GM12878 (cell line): ENCODE results near the gene ATAD2B. TPM values are rescaled to one million over a fixed set of nuclear protein-coding genes. Genes with fewer than 3 reads are reported as not detected.

Experiments
- ATAC-seq: fragments of 200-7000 bp; cut with Tn5 transposase; 3 replicates; pipeline ENCODE4 v1.9.1; 2020; ENCODE audit warnings: mild to moderate bottlenecking, moderate library complexity
- BruUV-seq: library from RNA; stranded (reverse); fragments of 400-500 nt; replicated peaks from 2 replicates; lab custom pipeline; 2021; lab: Mats Ljungman, UMichigan
- CTCF ChIA-PET: fragments of 300-600 bp; sonication (Branson Sonifier 250); formaldehyde crosslinking; extraction: SDS; loops from one replicate; lab custom pipeline; 2021; ENCODE audit warnings: inconsistent platforms; lab: Yijun Ruan, JAX
- POLR2A ChIA-PET: fragments of 350-600 bp; formaldehyde crosslinking; extraction: SDS; loops from one replicate; lab custom pipeline; 2021; ENCODE audit warnings: inconsistent platforms; lab: Charles Lee
- RAD21 ChIA-PET: fragments of 300-600 bp; sonication (Branson Sonifier 250); formaldehyde crosslinking; loops from one replicate; lab custom pipeline; 2023; ENCODE audit warnings: antibody characterized with exemption; ENCODE audit not compliant: unreplicated experiment; lab: Charles Lee
- SMC1A ChIA-PET: fragments of 300-600 bp; sonication (Branson Sonifier 250); formaldehyde crosslinking; loops from one replicate; lab custom pipeline; 2023; ENCODE audit not compliant: unreplicated experiment, uncharacterized antibody; lab: Charles Lee
- DNase-seq: peaks from one replicate; pipeline ENCODE4 v3.0.0-alpha.2; 2011; ENCODE audit warnings: low read depth, low spot score
- FAIRE-seq: peaks from 3 replicates; lab custom pipeline; 2011; peaks lifted over from hg19 to GRCh38; lab: Jason Lieb, UNC
- H2AFZ ChIP-seq: 2 replicates; pipeline ENCODE4 v1.6.0; 2011; ENCODE audit warnings: low read depth, low read length, control low read depth; ENCODE audit not compliant: control insufficient read depth
- H3K27ac ChIP-seq: 2 replicates; pipeline ENCODE4 v1.5.1; 2011; ENCODE audit warnings: control low read depth; ENCODE audit not compliant: control insufficient read depth, insufficient read depth
- H3K27me3 ChIP-seq, 2 experiments: replicated peaks in 1 of 2; 2 replicates each; pipeline versions ENCODE4 v1.6.0 to v1.6.1; 2011; ENCODE audit warnings: low read length in 1 of 2; ENCODE audit not compliant: control insufficient read depth in 2 of 2, insufficient read depth in 2 of 2
- H3K36me3 ChIP-seq, 2 experiments: 2 replicates each; pipeline ENCODE4 v1.5.1; 2011; ENCODE audit warnings: low read length in 1 of 2; ENCODE audit not compliant: control insufficient read depth in 2 of 2, insufficient read depth in 2 of 2
- H3K4me1 ChIP-seq: 2 replicates; pipeline ENCODE4 v1.6.1; 2011; ENCODE audit warnings: mild to moderate bottlenecking, low read length, moderate library complexity, mixed read lengths; ENCODE audit not compliant: control insufficient read depth, insufficient read depth
- H3K4me2 ChIP-seq: 2 replicates; pipeline ENCODE4 v1.6.0; 2011; ENCODE audit warnings: control low read depth; ENCODE audit not compliant: control insufficient read depth, insufficient read depth
- H3K4me3 ChIP-seq: fragments of 200-600 bp; sonication (generic); 2 replicates; pipeline ENCODE4 v1.5.1; 2016
- H3K79me2 ChIP-seq: 2 replicates; pipeline ENCODE4 v1.6.0; 2011; ENCODE audit warnings: low read length; ENCODE audit not compliant: control insufficient read depth, insufficient read depth
- H3K9ac ChIP-seq: 2 replicates; pipeline ENCODE4 v1.8.0; 2011; ENCODE audit warnings: low read length, control low read depth, mixed read lengths; ENCODE audit not compliant: control insufficient read depth, insufficient read depth
- H3K9me3 ChIP-seq: replicated peaks from 3 replicates; pipeline ENCODE4 v1.5.1; 2011; ENCODE audit warnings: mild to moderate bottlenecking, low read length; ENCODE audit not compliant: control insufficient read depth, insufficient read depth
- H4K20me1 ChIP-seq: 2 replicates; pipeline ENCODE4 v1.6.0; 2011; ENCODE audit not compliant: control insufficient read depth, insufficient read depth
- BMI1 ChIP-seq: fragments of 450-650 bp; IDR thresholded peaks from 2 replicates; pipeline ENCODE4 v1.6.1; 2016; ENCODE audit warnings: mild to moderate bottlenecking, moderate library complexity, borderline replicate concordance
- CEBPZ ChIP-seq: fragments of 150-350 bp; IDR thresholded peaks from 2 replicates; pipeline ENCODE4 v1.6.1; 2016; ENCODE audit warnings: low read depth, low read length
- CHD4 ChIP-seq: fragments of 200-600 bp; sonication (generic); IDR thresholded peaks from 2 replicates; pipeline ENCODE4 v1.6.1; 2016; ENCODE audit warnings: mild to moderate bottlenecking
- E2F4 ChIP-seq: IDR thresholded peaks from 2 replicates; pipeline ENCODE4 v1.6.1; 2012; ENCODE audit warnings: low read depth, low read length, improper control_type of control experiment
- IKZF1 ChIP-seq: fragments of 450-650 bp; conservative IDR thresholded peaks from 2 replicates; pipeline ENCODE4 v1.6.1; 2017; ENCODE audit warnings: antibody characterized with exemption, mild to moderate bottlenecking
- MEF2A ChIP-seq: IDR thresholded peaks from 2 replicates; pipeline ENCODE4 v1.6.1; 2011; ENCODE audit warnings: low read depth, mild to moderate bottlenecking, low read length, moderate library complexity; ENCODE audit not compliant: insufficient read depth
- MLLT1 ChIP-seq: fragments of 450-650 bp; IDR thresholded peaks from 2 replicates; pipeline ENCODE4 v1.6.1; 2016; ENCODE audit warnings: mild to moderate bottlenecking
- NFYB ChIP-seq: IDR thresholded peaks from 2 replicates; pipeline ENCODE4 v1.6.1; 2011; ENCODE audit warnings: low read depth, mild to moderate bottlenecking, low read length, improper control_type of control experiment, moderate library complexity; ENCODE audit not compliant: insufficient read depth
- NKRF ChIP-seq: fragments of 450-650 bp; conservative IDR thresholded peaks from 2 replicates; pipeline ENCODE4 v1.6.1; 2017; ENCODE audit warnings: mild to moderate bottlenecking, moderate library complexity
- NR2C2 ChIP-seq: IDR thresholded peaks from 2 replicates; pipeline ENCODE4 v1.6.1; 2011; ENCODE audit warnings: borderline replicate concordance, low read depth; ENCODE audit not compliant: control insufficient read depth, insufficient read length
- NRF1 ChIP-seq: conservative IDR thresholded peaks from 2 replicates; pipeline ENCODE4 v1.6.1; 2011; ENCODE audit warnings: mild to moderate bottlenecking, low read depth, low read length, improper control_type of control experiment
- POLR2A ChIP-seq: IDR thresholded peaks from 2 replicates; pipeline ENCODE4 v1.6.1; 2011; ENCODE audit warnings: low read depth, mild to moderate bottlenecking, low read length
- RAD51 ChIP-seq: fragments of 450-650 bp; IDR thresholded peaks from 2 replicates; pipeline ENCODE4 v1.6.1; 2016; ENCODE audit warnings: moderate library complexity, mild to moderate bottlenecking, inconsistent platforms
- TAF1 ChIP-seq: IDR thresholded peaks from 2 replicates; pipeline ENCODE4 v1.6.1; 2011; ENCODE audit warnings: mild to moderate bottlenecking, low read depth, low read length, borderline replicate concordance
- WRNIP1 ChIP-seq: IDR thresholded peaks from 2 replicates; pipeline ENCODE4 v1.6.1; 2011; ENCODE audit warnings: low read depth, low read length, improper control_type of control experiment, borderline replicate concordance
- YY1 ChIP-seq: IDR thresholded peaks from 2 replicates; pipeline ENCODE4 v1.6.1; 2011; ENCODE audit warnings: low read depth, mild to moderate bottlenecking, low read length
- ZNF217 ChIP-seq: fragments of 450-650 bp; IDR thresholded peaks from 2 replicates; pipeline ENCODE4 v1.6.1; 2017; ENCODE audit warnings: antibody characterized with exemption, mild to moderate bottlenecking
- ZZZ3 ChIP-seq: IDR thresholded peaks from 2 replicates; pipeline ENCODE4 v1.6.1; 2011; ENCODE audit warnings: low read depth; ENCODE audit not compliant: control insufficient read depth, insufficient read length
- in situ Hi-C: fragments of 300-500 bp; cut with MboI; formaldehyde crosslinking; loops from 9 replicates; pipeline ENCODE4 v1.14.3; 2018; ENCODE audit warnings: mixed read lengths
- intact Hi-C: fragments of 100-400 bp; cut with micrococcal nuclease; formaldehyde crosslinking; loops from one replicate; pipeline ENCODE4 v1.14.2; 2022; ENCODE audit not compliant: unreplicated experiment
- polyA plus RNA-seq, 11 experiments: library from polyadenylated mRNA; depleted of rRNA in 4 of 11; unstranded in 6 of 11; stranded (reverse) in 5 of 11; fragments of >200 nt; fragmentation: Nextera tagmentation in 4 of 11; fragmentation: Illumina TruSeq in 1 of 11; extraction: Ambion mirVana in 4 of 11; extraction: Trizol in 1 of 11; gene quantifications; 1 replicate in 1 of 11; 2 replicates in 10 of 11; pipeline versions ENCODE4 v1.2.1 to v1.2.3, GENCODE V29; 2011 to 2016; ENCODE audit warnings: inconsistent platforms in 2 of 11, missing spikeins in 2 of 11, low read depth in 1 of 11
- total RNA-seq, 4 experiments: library from RNA; depleted of rRNA in 3 of 4; stranded (reverse); fragments of >200 nt in 3 of 4; fragmentation: Illumina TruSeq in 1 of 4; extraction: Trizol in 1 of 4; gene quantifications; 2 replicates each; pipeline versions ENCODE4 v1.2.1 to v1.2.3, GENCODE V29; 2013 to 2021

Gene ATAD2B
- total and polyA plus RNA-seq, 10 of the 15 experiments (the other 5 are each of a cell fraction or from before 2014, with no cell fraction given), result 3.6 to 29.9 (median 16.8) TPM

GRCh38 chr2:23793476-23793875 is 133.4 kb downstream of the ATAD2B start (continued):
- no peak for TF ChIP-seq MLLT1

- no peak overlapping the region for H2AFZ ChIP-seq
- ChIA-PET RAD21 (no interaction called here), CTCF (no interaction called here), SMC1A (no interaction called here), POLR2A (no interaction called here)
- ATAC-seq, result no peak
- H3K36me3 ChIP-seq, result peaks cover 0 to 11% of the 10 kb centered on the region in 2 experiments; a peak in 2 of 4 replicates
- H3K79me2 ChIP-seq, result no peaks in the 10 kb centered on the region
- no peak for FAIRE-seq
- intact Hi-C loops (no loop called here), in situ Hi-C loops (no loop called here)
- no peaks in the 10 kb centered on the region for H3K4me1 ChIP-seq
- no peak for DNase-seq
- H3K4me2 ChIP-seq, result no peak overlapping the region
- H3K9me3 ChIP-seq, result no peaks in the 10 kb centered on the region
- H3K27me3 ChIP-seq, result no peaks in the 10 kb centered on the region
- H4K20me1 ChIP-seq, result no peaks in the 10 kb centered on the region
- H3K9ac ChIP-seq, result no peak overlapping the region
- no peak overlapping the region for H3K4me3 ChIP-seq
- BruUV-seq, result no TSS peak
- no peak overlapping the region for H3K27ac ChIP-seq
- TF ChIP-seq NRF1 (no peak), NFYB (no peak), RAD51 (no peak), IKZF1 (no peak), E2F4 (no peak), CHD4 (no peak), ZNF217 (no peak), WRNIP1 (no peak), NKRF (no peak), BMI1 (no peak), ZZZ3 (no peak), POLR2A (no peak), CEBPZ (no peak), YY1 (no peak), MEF2A (no peak), NR2C2 (no peak), TAF1 (no peak)
Measured at GRCh38 chr2:23791030-23791429, 135.9 kb downstream of the ATAD2B start.
